A375 (cell line): ENCODE data around the gene RANBP1. TPM values are rescaled to one million over a fixed set of nuclear protein-coding genes. Genes with fewer than 3 reads are reported as not detected.

Experiments used
- small RNA-seq: library from RNA; depleted of rRNA; stranded (forward); fragments of <200 nt; gene quantifications from one replicate; pipeline ENCODE3, GENCODE V24; 2014
- total RNA-seq: library from RNA; depleted of rRNA; stranded (reverse); fragments of >200 nt; shearing (Covaris generic); gene quantifications from 2 replicates; pipeline ENCODE4 v1.2.3, GENCODE V29; 2014; rRNA removed

Gene RANBP1
- total RNA-seq: 393 and 406 TPM in 2 replicates

GRCh38 chr22:20115691-20116375, at the start of gene RANBP1:
RANBP1 (plus strand) TSS chr22:20116104; CDS start chr22:20116185, 81 bp downstream.

GRCh38 chr22:20079745-20080444, 36.0 kb upstream of the RANBP1 start, which contains the start of gene DGCR8:
DGCR8 (plus strand) TSS chr22:20080241; CDS start chr22:20085964, 5,723 bp downstream.

DNA sequence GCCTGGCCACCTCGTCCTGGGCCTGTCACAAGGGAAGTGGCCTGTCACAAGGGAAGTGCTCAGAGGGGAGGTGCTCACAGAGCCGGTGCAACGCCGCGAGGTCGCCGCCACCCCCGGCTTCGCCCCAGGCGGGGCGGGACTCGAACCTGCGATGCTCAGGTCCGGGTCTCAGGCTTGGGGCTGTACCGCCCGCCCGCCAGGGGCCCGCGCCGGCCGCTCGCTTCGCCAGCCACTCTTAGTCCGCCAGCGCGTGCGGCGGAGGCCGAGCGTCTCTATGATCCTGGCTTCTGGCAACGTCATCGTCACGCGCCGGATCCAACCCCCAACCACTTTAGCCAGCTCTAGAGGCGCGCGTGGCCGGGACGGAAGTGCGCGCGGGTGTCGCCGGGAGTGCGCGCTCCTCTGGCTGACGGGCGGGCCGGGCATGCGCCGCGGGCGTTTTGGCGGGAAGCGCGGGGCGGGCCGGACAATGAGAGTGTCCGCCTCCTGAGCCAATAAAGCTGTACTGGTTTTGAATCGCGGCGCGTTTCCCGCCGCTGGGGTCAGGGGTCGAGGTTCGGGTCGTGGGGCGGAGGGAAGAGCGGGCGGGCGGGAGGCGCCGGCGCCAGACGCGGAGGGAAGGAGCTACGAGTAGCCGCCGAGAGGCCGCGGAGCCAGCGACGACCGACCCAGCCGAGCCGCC, 1.2 kb downstream of the RANBP1 start, which contains the start of gene TRMT2A:
TSS of gene TRMT2A (minus strand) at position 276 of the 682 bp plus-strand sequence. CDS start 320 bp downstream, outside the sequence.

GRCh38 chr22:20131597-20131858, 15.6 kb downstream of the RANBP1 start, which contains the start of gene ZDHHC8:
ZDHHC8 (plus strand) TSS chr22:20131804; CDS start chr22:20131948, 144 bp downstream.

GRCh38 chr22:20150381-20151275, 34.7 kb downstream of the RANBP1 start, which contains the start of gene CCDC188:
CCDC188 (minus strand) TSS chr22:20151055; CDS start chr22:20150986, 69 bp downstream.

Small RNA genes within 50 kb of the gene (small RNA-seq; reads per million reads assigned to genes)
- gene MIR6816 (not detected), gene RF00017 (not detected), gene RF00599 (not detected)

Other genes with a start within 250 kb of the RANBP1 start
- 134 and 138 TPM in 2 replicates for gene COMT, start 174.3 kb upstream of the RANBP1 start, total RNA-seq
- 41.0 and 45.2 TPM in 2 replicates for gene TXNRD2, start 174.3 kb upstream of the RANBP1 start, total RNA-seq
- gene ARVCF, start 99.3 kb upstream of the RANBP1 start, total RNA-seq: 2.2 and 2.4 TPM in 2 replicates
- 8.9 and 16.8 TPM in 2 replicates for gene TANGO2, start 95.0 kb upstream of the RANBP1 start, total RNA-seq
- 29.8 and 39.3 TPM in 2 replicates for gene DGCR8, start 35.9 kb upstream of the RANBP1 start, total RNA-seq
- 60.0 and 84.0 TPM in 2 replicates for gene TRMT2A, start 1.1 kb downstream of the RANBP1 start, total RNA-seq
- 7.3 and 7.7 TPM in 2 replicates for gene ZDHHC8, start 15.7 kb downstream of the RANBP1 start, total RNA-seq
- 3.2 and 3.3 TPM in 2 replicates for gene CCDC188, start 35.0 kb downstream of the RANBP1 start, total RNA-seq
- 1.2 and 1.9 TPM in 2 replicates for gene RTN4R, start 152.2 kb downstream of the RANBP1 start, total RNA-seq
- 41.2 and 48.0 TPM in 2 replicates for gene DGCR6L, start 204.0 kb downstream of the RANBP1 start, total RNA-seq